Skeletal muscle satellite cell (primary cell): ENCODE data around the gene TOM1.
A peak's percentile ranks its signal among the peaks of the same experiment; 100 is the strongest.

ENCODE experiments used
- H3K27me3 ChIP-seq: 2 replicates; pipeline ENCODE4 v1.7.0; 2013; ENCODE audit warnings: low read length; ENCODE audit not compliant: control insufficient read depth, insufficient read depth
- H3K36me3 ChIP-seq: 2 replicates; pipeline ENCODE4 v1.7.0; 2013; ENCODE audit warnings: mild to moderate bottlenecking, control low read depth, low read length; ENCODE audit not compliant: insufficient read depth
- H3K4me1 ChIP-seq: 2 replicates; pipeline ENCODE4 v1.7.0; 2013; ENCODE audit warnings: low read length; ENCODE audit not compliant: control insufficient read depth, insufficient read depth
- H3K4me2 ChIP-seq: 2 replicates; pipeline ENCODE4 v1.7.0; 2013; ENCODE audit warnings: mild to moderate bottlenecking, low read length
- H3K4me3 ChIP-seq: 2 replicates; pipeline ENCODE4 v1.7.0; 2013; ENCODE audit warnings: low read length
- H3K9ac ChIP-seq: 2 replicates; pipeline ENCODE4 v1.7.0; 2013; ENCODE audit warnings: mild to moderate bottlenecking, low read depth, low read length, moderate library complexity
- H3K9me3 ChIP-seq: replicated peaks from 2 replicates; pipeline ENCODE4 v1.7.0; 2013; ENCODE audit warnings: mild to moderate bottlenecking, control low read depth, low read length

The TOM1 gene

GRCh38 chr22:35275580-35275979, 24.1 kb upstream of the TOM1 start:
- Histone ChIP-seq H3K4me2 (no peak overlapping the region), H3K36me3 (peaks cover 49% of the 10 kb centered on the region), H3K4me3 (no peak overlapping the region), H3K9ac (no peak overlapping the region), H3K9me3 (no peaks in the 10 kb centered on the region), H3K4me1 (peaks cover 6% of the 10 kb centered on the region), H3K27me3 (no peaks in the 10 kb centered on the region)

- H3K4me3 ChIP-seq, result no peak overlapping the region
- H3K4me2 ChIP-seq, result no peak overlapping the region
- no peak overlapping the region for H3K9ac ChIP-seq
- peaks cover 45% of the 10 kb centered on the region for H3K36me3 ChIP-seq
- H3K4me1 ChIP-seq, result peaks cover 6% of the 10 kb centered on the region
- no peaks in the 10 kb centered on the region for H3K27me3 ChIP-seq
- no peaks in the 10 kb centered on the region for H3K9me3 ChIP-seq
Observed at GRCh38 chr22:35276019-35276418, 23.7 kb upstream of the TOM1 start.

GRCh38 chr22:35288116-35288515, 11.6 kb upstream of the TOM1 start:
- H3K9me3 ChIP-seq, result no peaks in the 10 kb centered on the region
- no peak overlapping the region for H3K4me2 ChIP-seq
- no peaks in the 10 kb centered on the region for H3K27me3 ChIP-seq
- H3K4me1 ChIP-seq, result no peaks in the 10 kb centered on the region
- H3K4me3 ChIP-seq, result no peak overlapping the region
- no peak overlapping the region for H3K9ac ChIP-seq
- peaks cover 64% of the 10 kb centered on the region for H3K36me3 ChIP-seq

- Histone ChIP-seq H3K9ac (no peak overlapping the region), H3K9me3 (no peaks in the 10 kb centered on the region), H3K27me3 (no peaks in the 10 kb centered on the region), H3K4me2 (no peak overlapping the region), H3K4me3 (no peak overlapping the region), H3K36me3 (peaks cover 67% of the 10 kb centered on the region), H3K4me1 (no peaks in the 10 kb centered on the region)
Observed at GRCh38 chr22:35292786-35293185, 6.9 kb upstream of the TOM1 start.

GRCh38 chr22:35296051-35296450, 3.6 kb upstream of the TOM1 start:
- no peak overlapping the region for H3K4me2 ChIP-seq
- H3K9me3 ChIP-seq, result no peaks in the 10 kb centered on the region
- H3K27me3 ChIP-seq, result no peaks in the 10 kb centered on the region
- H3K4me3 ChIP-seq, result no peak overlapping the region
- H3K4me1 ChIP-seq, result peaks cover 10% of the 10 kb centered on the region
- peaks cover 50% of the 10 kb centered on the region for H3K36me3 ChIP-seq
- H3K9ac ChIP-seq, result no peak overlapping the region

GRCh38 chr22:35299217-35299672, 449 bp upstream of the TOM1 start:
- Histone ChIP-seq H3K4me2 (peak overlapping the region; percentile 97), H3K9ac (peak overlapping the region; percentile 97), H3K4me3 (peak overlapping the region; percentile 85)

GRCh38 chr22:35301372-35301874, 1.7 kb downstream of the TOM1 start:
- Histone ChIP-seq H3K9me3 (no peaks in the 10 kb centered on the region), H3K4me1 (peaks cover 32% of the 10 kb centered on the region), H3K4me3 (peak overlapping the region; percentile 85), H3K9ac (peak overlapping the region; percentile 97), H3K27me3 (no peaks in the 10 kb centered on the region), H3K36me3 (peaks cover 5% of the 10 kb centered on the region), H3K4me2 (peak overlapping the region; percentile 97)

More at GRCh38 chr22:35299217-35299672, 449 bp upstream of the TOM1 start:
- no peaks in the 10 kb centered on the region for H3K9me3 ChIP-seq
- H3K27me3 ChIP-seq, result no peaks in the 10 kb centered on the region
- H3K36me3 ChIP-seq, result peaks cover 18% of the 10 kb centered on the region
- H3K4me1 ChIP-seq, result peaks cover 28% of the 10 kb centered on the region

- Histone ChIP-seq H3K4me1 (peaks cover 37% of the 10 kb centered on the region), H3K27me3 (no peaks in the 10 kb centered on the region), H3K4me2 (no peak overlapping the region), H3K4me3 (no peak overlapping the region), H3K36me3 (no peaks in the 10 kb centered on the region), H3K9ac (no peak overlapping the region), H3K9me3 (no peaks in the 10 kb centered on the region)
Observed at GRCh38 chr22:35303029-35303624, 3.4 kb downstream of the TOM1 start.

- no peaks in the 10 kb centered on the region for H3K36me3 ChIP-seq
- no peaks in the 10 kb centered on the region for H3K9me3 ChIP-seq
- H3K4me1 ChIP-seq, result peaks cover 30% of the 10 kb centered on the region
- H3K9ac ChIP-seq, result no peak overlapping the region
- no peaks in the 10 kb centered on the region for H3K27me3 ChIP-seq
- H3K4me2 ChIP-seq, result no peak overlapping the region
- no peak overlapping the region for H3K4me3 ChIP-seq
Observed at GRCh38 chr22:35305525-35306070, 5.9 kb downstream of the TOM1 start.

GRCh38 chr22:35306350-35306967, 6.8 kb downstream of the TOM1 start:
- no peak overlapping the region for H3K4me3 ChIP-seq

GRCh38 chr22:35307372-35307771, 7.7 kb downstream of the TOM1 start:
- Histone ChIP-seq H3K9me3 (no peaks in the 10 kb centered on the region), H3K4me1 (peaks cover 24% of the 10 kb centered on the region), H3K36me3 (no peaks in the 10 kb centered on the region), H3K27me3 (no peaks in the 10 kb centered on the region), H3K4me3 (no peak overlapping the region), H3K4me2 (no peak overlapping the region), H3K9ac (no peak overlapping the region)

More at GRCh38 chr22:35306350-35306967, 6.8 kb downstream of the TOM1 start:
- H3K27me3 ChIP-seq, result no peaks in the 10 kb centered on the region
- peaks cover 25% of the 10 kb centered on the region for H3K4me1 ChIP-seq
- no peaks in the 10 kb centered on the region for H3K9me3 ChIP-seq
- no peaks in the 10 kb centered on the region for H3K36me3 ChIP-seq
- peak overlapping the region; percentile 2 for H3K9ac ChIP-seq
- peak overlapping the region; percentile 6 for H3K4me2 ChIP-seq
